DMS79 (cell line): ENCODE measurements around the gene LLPH.
"Not testable (repeated sequence)": the region's sequence is repeated elsewhere in the genome, so short reads cannot be mapped to it uniquely, and the experiment has no call there.

Experiments
- DNase-seq: peaks from one replicate; lab custom pipeline; 2025; lab: John Stamatoyannopoulos, UW

The LLPH gene

DNA sequence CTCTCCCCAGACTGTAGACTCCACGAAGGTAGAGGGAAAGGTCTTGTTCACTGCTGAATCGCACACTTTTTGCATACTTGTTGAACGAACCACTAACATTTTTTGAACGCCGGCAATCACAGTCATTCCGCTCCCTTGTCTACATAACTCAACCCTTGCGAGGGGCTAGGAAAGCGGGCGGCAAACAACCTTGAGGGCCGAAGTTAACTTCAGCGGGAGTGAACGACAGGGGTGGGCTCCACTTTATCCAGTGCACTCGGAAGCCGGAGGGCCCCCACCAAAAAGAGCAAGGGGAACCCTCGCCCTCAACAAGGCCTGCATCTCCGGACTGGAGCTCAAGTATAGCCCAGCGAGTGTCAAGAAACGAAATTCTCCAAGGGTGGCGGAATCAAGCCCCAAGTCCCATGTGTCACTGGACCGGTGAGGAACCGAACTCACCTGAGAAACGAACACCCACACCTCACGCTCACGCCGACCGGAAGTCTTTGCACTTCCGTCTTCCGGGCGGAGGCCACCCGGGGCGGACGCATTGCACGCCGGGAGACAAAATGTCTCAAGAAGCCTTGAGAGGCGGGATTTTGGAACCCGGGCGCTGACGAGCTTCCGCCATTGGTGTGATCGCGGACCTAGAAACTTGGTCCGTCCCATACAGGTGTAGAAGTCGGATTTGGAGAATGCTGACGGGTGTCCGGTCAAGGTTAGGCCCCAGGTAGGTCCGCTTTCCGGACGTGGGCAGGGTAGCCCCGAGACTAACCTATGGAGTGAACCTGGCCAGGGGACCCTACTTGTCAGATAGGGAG is at the start of gene LLPH:
TSS of gene LLPH (minus strand) at position 484 of the 800 bp plus-strand sequence. CDS start 1,644 bp downstream, outside the sequence.
- peak; percentile 56 for DNase-seq

DNA sequence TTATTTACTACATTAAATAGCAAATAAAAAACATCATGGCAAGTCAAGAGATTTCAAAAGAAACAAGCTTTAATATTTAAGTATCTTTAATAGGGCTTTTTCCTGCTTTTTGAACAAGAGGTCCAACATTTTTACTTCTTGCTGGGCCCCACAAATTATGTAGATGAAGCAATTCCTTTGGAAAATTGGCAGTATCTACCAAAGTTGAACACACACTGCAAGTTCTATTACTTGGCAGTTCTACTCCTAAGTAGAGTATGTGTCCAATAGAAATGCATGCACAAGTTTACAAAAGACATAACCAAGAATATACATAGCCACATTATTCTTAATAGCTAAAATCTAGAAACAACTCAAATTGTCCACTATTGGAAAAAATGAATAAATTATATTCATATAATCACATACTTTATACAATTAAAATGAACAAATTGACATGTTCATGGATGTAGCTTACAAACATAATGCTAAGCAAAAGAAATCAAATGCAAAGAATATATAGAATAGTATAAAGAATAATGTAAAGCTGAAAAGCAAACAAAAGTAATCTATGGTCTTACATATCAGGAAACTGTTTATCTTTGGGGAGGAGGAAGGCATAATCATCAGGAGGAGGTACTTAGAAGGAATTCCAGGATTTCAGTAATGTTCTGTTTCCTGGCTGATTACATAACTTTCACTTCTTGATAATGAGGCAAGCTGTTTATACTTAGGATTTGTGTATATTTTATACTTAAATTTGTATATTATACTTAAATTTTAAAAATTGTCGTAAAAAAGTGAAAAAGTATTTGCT is 45.8 kb upstream of the LLPH start:
- no peak for DNase-seq

DNA sequence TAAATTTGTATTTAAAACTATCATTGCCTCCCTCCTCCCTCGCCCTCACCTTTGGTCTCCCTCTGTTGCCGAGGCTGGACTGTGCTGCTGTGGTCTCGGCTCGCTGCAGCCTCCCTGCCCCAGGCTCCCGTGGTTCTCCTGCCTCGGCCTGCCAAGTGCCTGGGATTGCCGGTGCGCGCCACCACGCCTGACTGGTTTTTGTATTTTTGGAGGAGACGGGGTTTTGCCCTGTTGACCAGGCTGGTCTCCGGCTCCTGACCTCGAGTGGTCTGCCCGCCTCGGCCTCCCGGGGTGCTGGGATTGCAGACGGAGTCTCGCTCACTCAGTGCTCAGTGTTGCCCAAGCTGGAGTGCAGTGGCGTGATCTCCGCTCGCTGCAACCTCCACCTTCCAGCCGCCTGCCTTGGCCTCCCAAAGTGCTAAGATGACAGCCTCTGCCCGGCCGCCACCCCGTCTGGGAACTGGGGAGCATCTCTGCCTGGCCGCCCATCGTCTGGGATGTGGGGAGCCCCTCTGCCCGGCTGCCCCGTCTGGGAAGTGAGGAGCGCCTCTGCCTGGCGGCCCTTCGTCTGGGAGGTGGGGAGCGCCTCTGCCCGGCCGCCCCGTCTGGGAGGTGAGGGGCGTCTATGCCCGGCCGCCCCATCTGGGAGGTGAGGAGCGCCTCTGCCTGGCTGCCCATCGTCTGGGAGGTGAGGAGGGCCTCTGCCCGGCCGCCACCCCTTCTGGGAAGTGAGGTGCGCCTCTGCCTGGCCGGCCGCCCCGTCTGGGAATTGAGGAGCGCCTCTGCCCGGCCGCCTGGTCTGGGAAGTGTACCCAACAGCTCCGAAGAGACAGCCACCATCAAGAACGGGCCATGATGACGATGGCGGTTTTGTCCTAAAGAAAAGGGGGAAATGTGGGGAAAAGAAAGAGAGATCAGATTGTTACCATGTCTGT is 44.1 kb upstream of the LLPH start:
- DNase-seq = not testable (repeated sequence)

DNA sequence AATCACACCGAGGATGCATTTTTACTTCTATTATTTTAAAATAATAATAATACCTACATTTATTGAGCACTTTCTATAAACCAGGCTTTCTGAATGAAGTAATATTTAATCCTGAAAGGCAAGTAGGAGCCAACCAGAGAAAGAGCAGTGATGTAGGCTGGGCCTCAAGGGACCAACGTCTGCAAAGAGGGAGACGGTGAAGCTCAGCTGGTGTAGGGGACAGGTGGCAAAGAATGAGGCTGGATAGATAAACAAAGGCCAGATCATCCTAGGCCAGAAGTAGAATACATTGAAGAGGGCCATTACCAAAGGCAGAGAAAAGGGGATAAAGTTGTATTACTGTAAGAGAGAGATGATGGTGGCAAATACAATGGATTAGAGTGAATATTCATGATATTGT is 40.1 kb upstream of the LLPH start:
- no peak for DNase-seq

DNA sequence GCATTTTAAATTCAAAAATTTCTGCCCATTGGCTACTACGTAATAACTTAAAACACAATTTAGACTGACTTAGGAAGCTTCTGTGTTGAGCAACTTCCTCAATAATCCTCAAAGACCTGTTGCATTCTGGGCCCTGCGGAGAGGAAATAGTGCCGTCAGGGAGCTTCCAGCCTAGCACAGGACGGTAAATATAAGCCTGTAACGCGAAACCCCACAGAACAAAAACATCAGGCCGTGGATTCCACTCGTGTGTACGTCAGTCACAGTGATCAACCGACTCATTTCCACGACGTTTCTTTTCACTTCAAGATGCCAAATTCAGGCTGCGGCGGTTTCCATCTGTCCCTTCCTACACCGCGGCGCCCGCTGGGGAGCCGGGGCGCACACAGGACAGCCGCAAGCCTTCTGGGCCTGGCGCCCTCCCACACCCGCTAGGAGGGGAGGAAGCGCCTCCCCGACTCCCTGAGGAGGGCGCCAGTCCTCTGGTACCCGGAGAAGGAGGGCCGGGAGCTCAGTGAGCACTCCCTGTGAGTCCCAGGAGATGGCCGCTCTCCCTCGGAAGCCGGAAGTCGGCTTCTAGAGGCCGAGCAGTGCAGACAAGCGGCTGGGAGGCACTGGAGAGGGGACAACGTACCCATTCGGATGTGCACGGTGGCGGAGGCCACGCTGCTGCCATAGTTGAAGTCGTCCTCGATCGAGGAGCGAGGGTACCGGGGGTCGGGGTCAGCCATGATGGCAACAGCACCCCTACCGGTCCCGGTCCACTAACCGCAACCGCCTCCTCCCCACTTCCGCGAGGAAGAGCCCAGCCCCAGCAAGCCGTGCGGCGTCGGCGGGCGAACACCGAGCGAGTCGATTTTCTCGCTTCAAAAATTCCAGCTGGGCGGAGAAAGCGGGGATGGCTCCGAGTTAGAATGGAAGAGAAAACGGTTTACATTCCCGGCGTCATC is 38.9 kb upstream of the LLPH start, which contains the start of gene TMBIM4:
TSS of gene TMBIM4 (minus strand) at position 776 of the 950 bp plus-strand sequence. CDS start at position 731, 45 bp downstream.
- DNase-seq = peak; percentile 55

DNA sequence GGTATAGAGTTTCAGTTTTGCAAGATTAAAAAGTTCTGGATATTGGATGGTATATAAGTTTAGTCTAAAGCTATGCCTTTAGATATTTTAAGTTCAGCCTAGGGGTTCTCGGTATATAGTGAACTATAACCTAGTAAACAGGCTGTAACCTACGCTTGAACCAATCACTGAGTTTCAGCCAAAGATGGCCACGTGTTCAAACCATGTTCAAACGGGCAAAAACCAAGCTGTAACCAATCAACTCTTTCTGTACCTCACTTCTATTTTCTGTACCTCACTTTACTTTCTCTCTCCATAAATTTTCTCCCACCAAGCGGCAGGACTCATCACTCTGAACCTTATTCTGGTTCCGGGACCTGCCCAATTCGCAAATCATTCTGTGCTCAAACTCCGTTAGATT is 37.9 kb upstream of the LLPH start:
- no peak for DNase-seq

DNA sequence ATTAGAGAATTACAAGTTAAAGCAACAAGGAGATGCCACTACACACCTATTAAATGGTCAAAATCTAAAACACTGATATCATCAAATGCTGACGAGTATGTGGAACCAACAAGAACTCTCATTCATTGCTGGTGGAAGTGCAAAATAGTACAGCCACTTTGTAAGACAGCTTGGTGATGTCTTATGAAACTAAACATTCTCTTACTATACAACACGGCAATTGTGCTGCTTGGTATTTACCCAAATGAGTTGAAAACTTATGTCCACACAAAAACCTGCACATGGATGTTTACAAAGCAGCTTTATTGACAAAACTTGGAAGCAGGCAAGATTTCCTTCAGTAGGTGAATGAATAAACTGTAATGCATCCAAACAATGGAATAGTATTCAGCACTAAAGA is 36.0 kb upstream of the LLPH start:
- no peak for DNase-seq

DNA sequence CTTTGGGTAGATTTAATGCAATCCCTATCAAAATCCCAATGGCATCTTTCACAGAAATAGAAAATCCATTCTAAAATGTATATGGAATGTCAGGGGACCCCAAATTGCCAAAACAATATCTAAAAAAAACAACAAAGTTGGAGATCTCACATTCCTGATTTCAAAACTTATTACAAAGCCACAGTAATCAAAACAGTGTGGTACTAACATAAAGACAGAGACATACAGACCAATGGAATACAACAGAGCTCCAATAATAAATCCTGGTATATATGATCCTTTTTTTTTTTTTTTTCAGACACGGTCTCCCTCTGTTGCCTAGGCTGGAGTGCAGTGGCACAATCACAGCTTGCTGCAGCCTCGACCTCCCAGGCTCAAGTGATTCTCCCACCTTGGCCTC is 34.6 kb upstream of the LLPH start:
- DNase-seq = no peak

DNA sequence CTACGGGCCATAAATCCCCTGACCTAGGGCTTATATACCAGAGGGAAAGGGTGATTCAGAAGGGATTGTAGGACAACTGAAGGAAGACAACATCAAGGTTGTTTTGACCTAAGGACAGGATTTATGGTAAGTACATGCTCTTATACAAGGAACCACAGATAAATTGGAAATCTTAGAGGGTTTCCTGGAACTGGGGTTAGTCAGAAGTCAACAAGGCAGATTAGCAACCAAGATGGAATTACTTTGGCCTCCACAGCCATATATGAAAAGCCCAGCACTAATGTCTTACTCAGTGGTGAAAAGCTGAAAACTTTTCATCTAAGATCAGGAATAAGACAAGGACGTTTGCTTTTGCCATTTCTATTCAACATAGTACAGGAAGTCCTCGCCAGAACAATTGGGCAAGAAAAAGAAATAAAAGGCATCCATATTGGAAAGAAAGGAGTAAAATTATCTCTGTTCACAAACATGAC is 33.8 kb upstream of the LLPH start:
- DNase-seq = no peak

DNA sequence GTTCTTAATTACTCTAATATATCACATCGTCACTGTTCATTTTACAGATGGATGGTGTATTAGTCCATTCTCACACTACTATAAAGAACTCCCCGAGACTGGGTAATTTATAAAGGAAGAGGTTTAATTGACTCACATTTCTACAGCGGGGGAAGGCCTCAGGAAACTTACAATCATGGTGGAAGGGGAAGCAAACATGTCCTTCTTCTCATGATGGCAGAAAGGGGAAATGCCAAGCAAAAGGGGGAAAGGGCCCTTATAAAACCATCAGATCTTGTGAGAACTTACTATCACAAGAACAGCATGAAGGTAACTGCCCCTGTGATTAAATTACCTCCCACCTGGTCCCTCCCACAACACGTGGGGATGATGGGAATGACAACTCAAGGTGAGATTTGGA is 32.7 kb upstream of the LLPH start:
- DNase-seq = no peak

DNA sequence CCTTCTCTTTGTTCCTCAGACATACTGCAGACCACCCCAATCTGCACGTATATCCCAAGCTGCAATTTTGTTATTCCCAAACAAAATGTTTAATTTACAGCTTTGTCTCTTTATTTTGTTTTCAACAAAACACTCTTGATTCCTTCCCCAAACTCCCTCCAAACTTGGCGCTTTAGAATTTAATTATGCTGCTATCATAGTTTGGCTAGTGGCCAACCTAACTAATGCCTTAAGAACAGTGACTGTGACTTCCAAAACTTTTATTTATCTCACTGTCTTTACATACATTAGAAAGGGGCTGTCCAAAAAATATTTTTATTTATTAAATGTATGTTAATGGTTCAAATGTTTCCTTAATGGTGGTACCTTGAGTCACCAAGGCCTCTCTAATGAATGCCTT is 32.2 kb upstream of the LLPH start:
- DNase-seq = no peak

DNA sequence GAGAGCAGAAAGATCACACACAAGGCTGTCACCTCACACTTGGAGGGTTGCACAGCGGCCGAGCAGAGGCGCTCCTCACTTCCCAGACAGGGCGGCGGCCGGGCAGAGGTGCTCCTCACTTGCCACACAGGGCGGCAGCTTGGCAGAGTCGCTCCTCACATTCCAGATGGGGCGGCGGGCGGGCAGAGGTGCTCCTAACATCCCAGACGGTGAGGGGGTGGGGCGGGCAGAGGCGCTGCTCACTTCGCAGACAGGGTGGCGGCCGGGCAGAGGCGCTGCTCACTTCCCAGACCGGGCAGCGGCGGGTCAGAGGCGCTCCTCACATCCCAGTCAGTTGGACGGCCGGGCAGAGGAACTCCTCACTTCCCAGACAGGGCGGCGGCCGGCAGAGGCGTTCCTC is 30.2 kb upstream of the LLPH start:
- no peak for DNase-seq

DNA sequence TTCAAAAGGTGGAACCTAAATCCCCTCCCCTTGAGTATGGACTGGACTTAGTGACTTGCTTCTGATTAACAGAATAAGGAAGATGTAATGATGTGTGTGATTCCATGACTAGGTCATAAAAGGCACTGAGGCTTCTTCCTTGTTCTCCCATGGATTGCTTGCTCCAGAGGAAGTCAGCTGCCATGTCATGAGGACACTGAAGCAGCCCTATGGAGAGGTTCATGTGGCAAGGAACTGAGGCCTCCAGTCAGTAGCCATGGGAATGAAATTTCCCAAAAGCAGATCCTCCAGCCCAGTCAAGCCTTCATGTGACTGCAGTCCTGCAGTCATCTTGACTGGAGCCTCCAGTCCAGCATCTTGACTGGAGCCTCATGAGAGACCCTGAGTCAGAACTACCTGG is 28.6 kb upstream of the LLPH start:
- DNase-seq = no peak

DNA sequence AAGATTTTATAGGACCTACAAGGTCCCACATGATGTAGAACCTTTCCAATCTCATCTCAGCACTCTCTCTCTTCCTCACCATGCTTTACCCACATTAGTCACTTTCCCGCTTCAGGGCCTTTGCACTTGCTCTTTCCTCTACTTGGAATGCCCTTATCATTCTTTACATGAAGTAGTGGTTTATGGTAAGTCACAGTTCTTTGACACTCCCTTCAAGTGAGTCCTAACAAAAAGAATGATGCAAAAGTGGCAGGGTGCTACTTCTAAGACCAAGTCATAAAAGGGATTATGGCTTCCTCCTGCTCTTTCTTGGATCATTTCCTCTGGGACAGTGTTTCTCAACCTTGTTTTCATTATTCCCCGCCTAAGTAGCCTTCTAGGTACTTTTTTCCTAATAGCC is 26.1 kb upstream of the LLPH start:
- no peak for DNase-seq

DNA sequence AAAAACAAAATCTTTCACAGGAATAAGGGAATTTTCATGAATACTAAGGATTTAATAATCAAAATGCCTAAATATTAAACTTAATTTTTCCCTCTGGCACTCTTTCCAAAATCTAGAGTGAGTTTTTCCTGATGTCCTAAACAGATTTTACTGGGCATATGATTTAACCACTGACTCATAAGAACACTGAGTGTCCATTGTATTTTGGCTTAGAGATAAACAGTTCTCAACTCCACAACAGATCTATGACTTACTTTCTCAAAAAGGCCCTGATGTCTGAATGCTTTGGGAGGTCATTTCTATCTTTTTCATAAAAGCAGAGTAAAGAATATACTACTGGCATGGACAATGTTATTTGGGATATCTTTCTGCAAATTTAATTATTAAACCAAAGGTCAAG is 24.2 kb upstream of the LLPH start:
- DNase-seq = no peak

DNA sequence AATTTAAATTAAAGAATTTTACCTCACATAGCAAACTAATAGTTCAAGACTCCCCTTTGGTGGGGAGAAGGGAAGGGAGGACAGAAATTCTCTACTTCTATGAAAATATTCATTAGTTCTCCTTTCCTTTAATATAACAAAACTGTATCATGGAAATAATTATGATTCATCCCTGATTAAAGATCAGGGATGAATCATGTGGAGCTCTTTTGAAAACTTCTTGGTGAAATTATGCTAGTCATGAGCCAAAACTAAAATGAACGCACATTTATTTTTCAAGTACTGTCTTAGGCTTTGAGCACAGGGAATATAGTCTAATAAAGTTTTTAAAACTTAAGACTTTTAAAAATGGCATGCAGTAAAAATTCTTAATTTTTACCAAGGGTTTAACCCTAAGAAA is 22.2 kb upstream of the LLPH start:
- DNase-seq = no peak

DNA sequence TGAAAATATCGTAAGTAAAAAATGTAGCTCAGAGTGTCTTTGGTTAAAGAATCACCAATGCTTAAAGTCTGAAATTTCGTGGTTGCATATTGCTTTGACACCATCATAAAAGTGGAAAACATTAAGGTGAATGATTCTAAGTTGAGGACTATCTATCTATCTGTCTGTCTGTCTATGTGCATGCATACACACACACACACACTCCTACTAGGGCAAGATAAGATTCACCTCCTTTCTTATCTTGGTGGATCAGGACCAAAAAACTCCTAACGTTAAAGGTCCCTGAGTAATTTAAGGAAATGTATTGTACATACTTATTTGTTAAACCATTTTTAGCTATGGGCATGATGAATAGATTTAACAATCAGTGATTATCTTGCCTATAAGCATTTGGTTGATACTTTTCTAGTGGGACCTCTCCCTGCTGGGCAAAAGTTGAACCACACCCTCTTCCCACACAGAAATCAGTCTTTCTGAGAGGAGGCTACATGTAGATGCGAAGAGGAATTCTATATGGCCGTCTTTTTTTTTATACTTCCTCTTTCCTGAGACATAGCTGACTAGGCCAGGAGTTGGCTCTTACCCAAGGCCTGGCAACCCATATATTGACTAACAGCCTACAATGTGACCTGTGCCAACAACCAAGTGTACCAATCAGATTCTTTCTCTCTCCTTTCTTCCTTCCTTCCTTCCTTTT is 19.3 kb upstream of the LLPH start:
- no peak for DNase-seq

DNA sequence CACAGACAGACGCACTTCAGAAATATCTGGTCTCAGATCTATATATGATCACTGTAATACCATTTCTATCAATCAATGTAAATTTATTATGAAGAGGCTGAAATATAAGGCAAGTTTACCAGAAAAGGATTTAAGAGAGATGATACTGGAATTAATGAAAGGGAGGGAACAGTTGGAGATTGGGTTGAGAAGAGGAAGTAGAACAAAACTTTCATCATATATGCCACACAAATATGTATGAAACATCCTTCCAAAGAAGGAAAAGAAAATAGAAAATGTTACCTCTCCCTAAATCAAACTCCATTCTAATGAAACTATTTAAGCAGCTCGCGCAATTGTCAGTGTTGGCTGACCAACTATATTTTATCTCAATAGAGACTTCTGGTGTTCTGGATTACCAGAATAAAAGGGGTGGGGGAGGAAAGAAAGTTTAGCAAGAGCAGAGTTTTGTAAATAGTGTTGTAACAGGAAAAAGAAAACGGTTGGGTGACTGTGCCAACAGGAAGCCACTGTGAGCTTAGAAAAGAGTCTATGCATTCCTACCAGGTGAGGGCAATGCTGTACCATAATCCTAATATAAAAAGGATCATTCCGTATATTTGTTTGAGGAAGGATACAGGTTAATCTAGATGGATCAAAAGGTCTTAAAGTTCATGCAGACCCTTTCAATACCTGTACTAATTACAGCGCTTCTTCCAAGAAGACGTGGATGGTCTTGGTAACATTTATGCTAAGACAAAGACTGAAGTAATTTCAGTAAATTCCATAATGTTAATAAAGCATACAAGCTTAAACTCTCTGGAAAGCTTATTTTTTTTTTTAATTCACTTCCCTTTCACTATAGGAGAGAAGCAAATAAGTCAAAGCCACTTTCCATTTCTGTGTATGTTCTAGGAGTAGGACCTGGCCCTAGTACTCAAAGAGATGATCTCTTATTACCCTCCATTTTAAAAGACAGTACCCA is 14.5 kb upstream of the LLPH start:
- DNase-seq = no peak

DNA sequence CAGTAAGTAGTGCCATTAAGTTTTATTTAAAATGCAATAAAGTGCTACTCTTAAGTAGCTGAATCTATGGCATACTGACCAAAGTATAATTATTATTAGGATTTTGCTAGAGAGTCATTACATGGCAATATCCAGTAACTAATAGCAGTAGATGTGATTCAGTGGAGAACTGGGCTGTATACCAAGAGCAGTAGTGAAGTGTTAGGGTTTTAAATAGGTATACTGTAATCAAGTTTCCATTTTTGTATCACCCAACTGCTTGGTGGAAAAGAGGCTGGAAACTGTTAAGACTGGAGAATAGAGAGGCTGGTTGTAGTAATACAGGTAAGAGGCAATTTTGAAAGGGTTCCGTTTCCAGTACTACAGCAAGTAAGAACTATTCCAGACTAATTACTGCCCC is 13.3 kb upstream of the LLPH start:
- DNase-seq = no peak
